Inferior parietal cortex (tissue), 1 donor: ENCODE data around the gene HOXA10.

Experiments
- DNase-seq: peaks from one replicate; pipeline ENCODE4 v3.0.0-alpha.2; 2016; ENCODE audit errors: extremely low spot score

Gene HOXA10

GRCh38 chr7:27191161-27191731 is 17.1 kb upstream of the HOXA10 start:
- DNase-seq, result no peak

- DNase-seq, result no peak
Measured at GRCh38 chr7:27189997-27190748, 16.1 kb upstream of the HOXA10 start.

GRCh38 chr7:27189295-27189996 is 15.3 kb upstream of the HOXA10 start:
- DNase-seq, result no peak

GRCh38 chr7:27188386-27189294 is 14.5 kb upstream of the HOXA10 start:
- no peak for DNase-seq

GRCh38 chr7:27187475-27188385 is 13.6 kb upstream of the HOXA10 start:
- no peak for DNase-seq

- no peak for DNase-seq
Measured at GRCh38 chr7:27186668-27187474, 12.8 kb upstream of the HOXA10 start.

- DNase-seq, result no peak
Measured at GRCh38 chr7:27185854-27186667, 11.9 kb upstream of the HOXA10 start.

- no peak for DNase-seq
Measured at GRCh38 chr7:27185013-27185853, 11.1 kb upstream of the HOXA10 start, which contains the start of gene HOXA11. TSS of gene HOXA11 (minus strand) at chr7:27185232. CDS start at chr7:27185144, 88 bp downstream.

GRCh38 chr7:27184337-27185012 is 10.4 kb upstream of the HOXA10 start:
- no peak for DNase-seq

- no peak for DNase-seq
Measured at GRCh38 chr7:27183682-27184336, 9.7 kb upstream of the HOXA10 start.

GRCh38 chr7:27182861-27183681 is 9.0 kb upstream of the HOXA10 start:
- no peak for DNase-seq

- DNase-seq, result no peak
Measured at GRCh38 chr7:27182285-27182841, 8.2 kb upstream of the HOXA10 start.

- no peak for DNase-seq
Measured at GRCh38 chr7:27181795-27182275, 7.7 kb upstream of the HOXA10 start.

GRCh38 chr7:27180431-27181420 is 6.6 kb upstream of the HOXA10 start:
- DNase-seq, result no peak
